Right ventricle myocardium superior (tissue), 1 donor: ENCODE data around the gene DENND6B. TPM values are rescaled to one million over a fixed set of nuclear protein-coding genes. Genes with fewer than 3 reads are reported as not detected.

Experiments
- ATAC-seq: fragments of 200-7000 bp; cut with Tn5 transposase; one replicate; pipeline ENCODE4 v1.9.1; 2020; ENCODE audit warnings: mild to moderate bottlenecking; ENCODE audit not compliant: poor library complexity
- DNase-seq: peaks from one replicate; pipeline ENCODE4 v3.0.0-alpha.2; 2020
- intact Hi-C: fragments of 100-400 bp; cut with DNase I; formaldehyde crosslinking; loops from one replicate; pipeline ENCODE4 v1.11.2; 2022
- total RNA-seq: library from RNA; stranded (reverse); fragmentation: NEBNext Ultra II Directional; extraction: Animal tissue kit (Norgen Biotek cat#: 25700); gene quantifications from one replicate; pipeline ENCODE4 v1.2.1, GENCODE V29; 2021
- donor health status: DM: no; HTN: yes; CAD: no; lungs with severe emphysema.

Gene DENND6B
- total RNA-seq, 1 donor from 2014 or later, result 1.1 TPM

GRCh38 chr22:50318698-50319411 is 8.0 kb downstream of the DENND6B start:
- ATAC-seq (no peak), DNase-seq (no peak)
- intact Hi-C loops, result no loop called here

GRCh38 chr22:50318356-50318697 is 8.5 kb downstream of the DENND6B start:
- DNase-seq, result no peak
- intact Hi-C loops, result no loop called here
- no peak for ATAC-seq

- DNase-seq, result no peak
- intact Hi-C loops, result no loop called here
- ATAC-seq, result no peak
These were observed 9.1 kb downstream of the DENND6B start for GRCh38 chr22:50317674-50318073.

- DNase-seq (no peak), ATAC-seq (no peak)
- intact Hi-C loops, result no loop called here
These were observed 9.6 kb downstream of the DENND6B start for GRCh38 chr22:50317178-50317577.

GRCh38 chr22:50316114-50317065 is 10.4 kb downstream of the DENND6B start:
- ATAC-seq, result no peak
- intact Hi-C loops, result no loop called here
- DNase-seq, result no peak

GRCh38 chr22:50315289-50316113 is 11.3 kb downstream of the DENND6B start:
- ATAC-seq, result no peak
- no peak for DNase-seq
- intact Hi-C loops, result no loop called here

GRCh38 chr22:50314455-50315288 is 12.1 kb downstream of the DENND6B start:
- ATAC-seq, result peak; percentile 60
- intact Hi-C loops, result no loop called here
- DNase-seq, result peak; percentile 81

GRCh38 chr22:50314081-50314454 is 12.7 kb downstream of the DENND6B start:
- ATAC-seq, result no peak
- intact Hi-C loops, result no loop called here

GRCh38 chr22:50313600-50313999 is 13.2 kb downstream of the DENND6B start:
- intact Hi-C loops, result no loop called here
- ATAC-seq (no peak), DNase-seq (no peak)

More at GRCh38 chr22:50314081-50314454, 12.7 kb downstream of the DENND6B start:
- DNase-seq, result no peak

- ATAC-seq, result no peak
- no peak for DNase-seq
- intact Hi-C loops, result no loop called here
These were observed 13.8 kb downstream of the DENND6B start for GRCh38 chr22:50313021-50313420.

GRCh38 chr22:50312371-50312770 is 14.4 kb downstream of the DENND6B start:
- intact Hi-C loops, result no loop called here
- no peak for ATAC-seq
- DNase-seq, result no peak

GRCh38 chr22:50311606-50312351 is 15.0 kb downstream of the DENND6B start:
- DNase-seq (no peak), ATAC-seq (no peak)
- intact Hi-C loops, result no loop called here

GRCh38 chr22:50310949-50311444 is 15.8 kb downstream of the DENND6B start:
- intact Hi-C loops, result no loop called here
- ATAC-seq (no peak), DNase-seq (no peak)

GRCh38 chr22:50310031-50310722 is 16.6 kb downstream of the DENND6B start:
- ATAC-seq (no peak), DNase-seq (no peak)
- intact Hi-C loops, result no loop called here

- DNase-seq (no peak), ATAC-seq (no peak)
- intact Hi-C loops, result no loop called here
These were observed 17.2 kb downstream of the DENND6B start for GRCh38 chr22:50309601-50309991.

GRCh38 chr22:50308986-50309600 is 17.7 kb downstream of the DENND6B start:
- no peak for DNase-seq
- no peak for ATAC-seq
- intact Hi-C loops, result no loop called here

GRCh38 chr22:50308597-50308935 is 18.2 kb downstream of the DENND6B start:
- peak; percentile 33 for ATAC-seq
- intact Hi-C loops, result no loop called here
- DNase-seq, result peak; percentile 91
